Ecto neural progenitor cell (in vitro differentiated cells): ENCODE measurements around the gene OSBP2.
"Not testable (repeated sequence)": the region's sequence is repeated elsewhere in the genome, so short reads cannot be mapped to it uniquely, and the experiment has no call there.

Source experiments
- DNase-seq: peaks from one replicate; pipeline ENCODE4 v3.0.0-alpha.2; 2018; ENCODE audit warnings: low spot score

OSBP2 gene

GRCh38 chr22:30679895-30680690 is 14.6 kb upstream of the OSBP2 start:
- not testable (repeated sequence) for DNase-seq

DNA sequence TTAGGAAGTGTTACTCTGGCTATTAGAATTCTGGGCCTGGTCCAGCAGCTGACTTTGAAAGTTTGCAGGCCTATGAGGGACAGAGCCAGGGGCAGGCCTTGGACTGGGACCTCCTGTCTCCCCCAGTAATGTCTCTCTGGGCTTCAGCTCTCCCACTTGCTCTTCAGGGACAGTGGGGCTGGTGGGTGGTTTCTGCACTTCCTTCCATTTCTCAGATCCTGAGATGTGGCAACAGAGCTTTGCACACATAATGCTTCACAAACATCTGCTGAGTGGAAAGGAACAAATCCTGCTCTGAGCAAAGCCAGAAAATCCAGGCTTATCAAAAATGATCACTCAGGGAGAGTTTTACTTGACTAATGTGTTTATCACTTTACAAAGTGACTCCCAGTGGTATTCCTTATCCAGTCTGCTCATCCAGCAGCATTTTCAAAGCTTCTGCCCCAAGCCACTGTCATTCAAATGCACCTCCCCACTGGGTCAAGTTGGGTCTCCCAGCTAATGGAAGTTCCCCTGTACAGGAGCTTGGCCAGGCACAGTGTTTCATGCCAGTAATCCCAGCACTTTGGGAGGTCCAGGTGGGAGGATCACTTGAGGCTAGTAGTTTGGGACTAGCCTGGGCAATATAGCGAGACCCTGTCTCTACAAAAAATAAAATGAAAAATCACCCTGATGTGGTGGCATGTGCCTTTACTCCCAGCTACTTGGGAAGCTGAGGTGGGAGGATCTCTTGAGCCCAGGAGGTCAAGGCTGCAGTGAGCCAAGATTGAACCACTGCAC is 13.5 kb upstream of the OSBP2 start:
- no peak for DNase-seq

GRCh38 chr22:30681831-30682230 is 12.8 kb upstream of the OSBP2 start:
- no peak for DNase-seq

- no peak for DNase-seq
These were observed 9.5 kb upstream of the OSBP2 start for GRCh38 chr22:30685178-30685577.

- DNase-seq: no peak
These were observed 7.3 kb upstream of the OSBP2 start for GRCh38 chr22:30687358-30687757.

DNA sequence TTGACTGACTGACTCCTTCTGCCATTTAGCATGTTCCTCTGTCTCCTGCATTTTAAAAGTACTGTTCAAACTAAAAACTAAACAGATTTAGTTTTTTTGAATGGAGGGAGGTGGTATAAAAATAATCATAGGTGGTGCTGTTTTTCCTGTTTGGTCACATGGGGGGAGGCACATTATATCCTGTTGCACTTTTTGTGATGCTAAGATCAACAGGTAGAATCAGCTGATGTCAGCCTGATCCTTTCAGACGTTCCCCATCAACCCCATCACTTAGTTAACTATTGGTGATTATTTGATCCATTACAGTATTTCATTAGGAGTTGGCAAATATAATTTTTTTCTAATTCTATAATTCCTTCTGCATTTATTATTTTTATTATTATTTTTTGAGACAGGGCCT is 5.1 kb upstream of the OSBP2 start:
- no peak for DNase-seq

GRCh38 chr22:30691204-30691603 is 3.5 kb upstream of the OSBP2 start:
- DNase-seq: no peak

DNA sequence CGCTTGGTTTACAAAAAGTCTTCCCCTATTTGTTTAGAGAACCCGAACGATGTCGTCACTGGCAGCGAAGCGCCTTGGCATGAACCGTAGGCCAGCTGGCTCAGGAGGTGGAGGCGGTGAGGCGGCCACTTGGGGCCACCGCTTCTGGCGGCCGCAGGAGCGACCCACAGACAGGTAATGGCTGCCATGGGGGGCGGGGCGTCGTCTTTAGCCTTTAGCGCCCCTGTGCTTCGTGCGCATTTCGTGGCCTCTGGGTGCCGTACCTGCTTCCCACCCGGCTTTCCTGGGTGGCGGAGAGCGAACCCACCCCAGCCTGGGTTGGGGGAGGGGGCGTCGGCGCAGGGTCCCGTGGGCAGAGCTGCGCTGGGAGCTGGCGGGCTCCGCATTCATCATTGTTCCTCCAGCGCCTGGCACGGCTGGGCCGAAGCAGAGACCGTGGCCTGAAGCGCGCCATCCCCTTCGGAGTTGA is 469 bp upstream of the OSBP2 start:
- peak; percentile 70 for DNase-seq

GRCh38 chr22:30695351-30695851 is 727 bp downstream of the OSBP2 start:
- no peak for DNase-seq

- no peak for DNase-seq
These were observed 1.4 kb downstream of the OSBP2 start for GRCh38 chr22:30695871-30696655.

DNA sequence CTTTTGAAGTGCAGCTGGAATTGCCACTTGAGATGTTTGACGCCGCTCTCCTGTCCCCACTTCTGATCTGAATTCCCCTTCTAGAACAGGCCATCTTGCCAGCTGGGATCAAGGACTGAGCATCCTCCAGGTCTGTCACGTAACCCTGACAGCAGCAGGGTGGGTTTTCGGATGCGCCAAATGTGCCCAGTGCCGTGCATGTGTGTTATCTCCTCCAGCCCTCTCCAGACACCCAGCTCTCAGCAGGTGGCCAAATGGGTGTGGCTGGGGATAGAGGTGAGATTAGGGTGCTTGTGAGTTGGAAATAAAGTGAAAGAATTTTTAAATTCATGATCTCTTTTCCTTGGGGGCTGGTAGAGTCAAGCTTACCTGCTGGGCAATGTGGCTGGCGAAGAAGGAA is 3.3 kb downstream of the OSBP2 start:
- DNase-seq: no peak

DNA sequence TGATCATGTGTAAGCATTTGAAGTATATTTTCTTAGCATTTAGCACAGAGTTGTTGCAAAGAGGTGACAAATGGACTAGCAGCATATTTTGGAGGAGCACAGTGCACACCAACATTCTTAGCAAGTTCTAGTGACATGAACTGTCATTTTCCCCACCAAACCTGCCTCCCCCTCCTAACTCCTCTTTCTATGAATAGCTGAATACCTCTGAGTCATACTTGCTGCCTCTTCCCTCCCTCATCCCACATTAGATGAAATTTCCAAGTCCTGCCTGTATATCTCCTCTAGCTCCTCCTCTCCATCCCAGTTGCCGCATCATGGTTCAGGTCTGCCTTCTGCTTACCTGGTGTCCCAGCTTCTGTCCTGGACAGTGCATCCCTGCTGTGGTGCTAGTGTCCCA is 7.2 kb downstream of the OSBP2 start:
- no peak for DNase-seq

- DNase-seq: no peak
These were observed 8.2 kb downstream of the OSBP2 start for GRCh38 chr22:30702856-30703255.

- no peak for DNase-seq
These were observed 10.3 kb downstream of the OSBP2 start for GRCh38 chr22:30704978-30705377.

DNA sequence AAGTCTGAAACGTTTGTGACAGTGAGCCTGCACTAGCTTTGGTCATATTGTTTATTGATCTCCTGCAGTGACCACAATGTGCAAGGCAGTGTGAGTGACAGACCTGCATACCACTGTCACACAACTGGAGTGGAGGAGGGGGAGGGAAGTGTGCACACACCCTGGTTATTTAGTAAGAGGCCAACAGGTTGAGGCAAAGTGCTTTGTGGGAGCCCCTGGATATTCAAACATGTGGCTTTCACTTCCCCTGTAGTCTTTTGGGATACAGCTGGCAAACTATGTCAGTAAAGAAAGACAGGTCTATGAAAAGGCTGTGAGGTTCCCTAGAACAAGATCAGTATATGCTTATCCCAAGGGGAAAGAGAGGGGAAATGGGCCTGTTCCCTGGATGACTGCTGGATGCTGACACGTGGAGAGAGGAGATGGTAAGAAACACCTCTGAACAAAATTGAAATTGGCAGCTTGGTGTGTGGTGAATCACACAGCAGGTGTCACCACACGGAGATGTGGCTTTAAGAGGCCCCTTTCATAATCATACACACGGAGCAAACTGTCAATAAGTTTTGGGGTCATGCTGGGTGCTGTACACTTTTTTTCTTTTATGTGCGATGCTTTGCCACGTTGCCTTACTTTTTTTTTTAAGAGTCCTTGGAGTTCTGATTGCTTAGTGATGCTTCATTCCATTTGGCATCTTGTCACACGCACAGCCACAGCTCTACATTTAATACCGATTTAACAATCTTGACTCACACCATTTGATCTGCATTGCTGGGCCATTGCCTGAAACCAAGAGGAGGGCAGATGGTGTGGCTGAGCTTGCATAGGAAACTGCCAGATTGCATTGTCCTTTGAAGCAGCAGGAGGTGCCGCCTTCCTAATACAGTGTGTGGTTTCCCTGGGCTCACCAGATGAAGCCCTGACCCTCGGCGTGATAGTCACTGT is 11.3 kb downstream of the OSBP2 start:
- no peak for DNase-seq

GRCh38 chr22:30709980-30710379 is 15.3 kb downstream of the OSBP2 start:
- not testable (repeated sequence) for DNase-seq

GRCh38 chr22:30712094-30712493 is 17.4 kb downstream of the OSBP2 start:
- DNase-seq: no peak

GRCh38 chr22:30714062-30714461 is 19.4 kb downstream of the OSBP2 start:
- no peak for DNase-seq

- DNase-seq: no peak
These were observed 22.8 kb downstream of the OSBP2 start for GRCh38 chr22:30717331-30717921.

DNA sequence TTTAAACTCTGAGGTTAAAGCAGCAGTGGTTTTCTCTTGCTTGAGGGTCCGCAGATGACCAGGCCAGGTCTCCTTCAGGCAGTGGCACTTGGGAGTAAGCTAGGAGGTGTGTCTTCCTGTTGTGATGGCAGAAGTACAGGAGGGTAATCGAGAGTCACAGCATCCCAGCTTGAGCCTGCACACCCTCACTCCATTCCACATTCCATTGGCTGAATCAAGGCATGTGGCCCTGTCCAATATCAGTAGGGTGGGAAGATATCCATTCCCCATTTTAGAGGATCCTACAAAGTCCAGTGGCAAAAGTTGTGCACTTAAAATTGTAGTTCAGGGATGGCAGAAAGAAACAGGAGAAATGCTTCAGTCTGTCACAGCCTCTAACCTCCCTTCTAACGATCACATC is 23.3 kb downstream of the OSBP2 start:
- no peak for DNase-seq

GRCh38 chr22:30718491-30718890 is 23.8 kb downstream of the OSBP2 start:
- DNase-seq: no peak
